GM12878 (cell line): ENCODE measurements around the gene PARM1. TPM values are rescaled to one million over a fixed set of nuclear protein-coding genes. Genes with fewer than 3 reads are reported as not detected.

Experiments used
- ATF7 ChIP-seq: fragments of 450-650 bp; IDR thresholded peaks from 2 replicates; pipeline ENCODE4 v1.6.1; 2016; ENCODE audit warnings: low read depth, mild to moderate bottlenecking
- BACH1 ChIP-seq: fragments of 450-650 bp; IDR thresholded peaks from 2 replicates; pipeline ENCODE4 v1.6.1; 2017; ENCODE audit warnings: mild to moderate bottlenecking, borderline replicate concordance
- HDGF ChIP-seq: fragments of 450-650 bp; IDR thresholded peaks from 2 replicates; pipeline ENCODE4 v1.6.1; 2016; ENCODE audit warnings: antibody characterized with exemption
- NRF1 ChIP-seq: conservative IDR thresholded peaks from 2 replicates; pipeline ENCODE4 v1.6.1; 2011; ENCODE audit warnings: mild to moderate bottlenecking, low read depth, low read length, improper control_type of control experiment
- ZNF217 ChIP-seq: fragments of 450-650 bp; IDR thresholded peaks from 2 replicates; pipeline ENCODE4 v1.6.1; 2017; ENCODE audit warnings: antibody characterized with exemption, mild to moderate bottlenecking
- polyA plus RNA-seq, 11 experiments: library from polyadenylated mRNA; depleted of rRNA in 4 of 11; unstranded in 6 of 11; stranded (reverse) in 5 of 11; fragments of >200 nt; fragmentation: Nextera tagmentation in 4 of 11; fragmentation: Illumina TruSeq in 1 of 11; extraction: Ambion mirVana in 4 of 11; extraction: Trizol in 1 of 11; gene quantifications; 1 replicate in 1 of 11; 2 replicates in 10 of 11; pipeline versions ENCODE4 v1.2.1 to v1.2.3, GENCODE V29; 2011 to 2016; ENCODE audit warnings: inconsistent platforms in 2 of 11, missing spikeins in 2 of 11, low read depth in 1 of 11
- total RNA-seq, 4 experiments: library from RNA; depleted of rRNA in 3 of 4; stranded (reverse); fragments of >200 nt in 3 of 4; fragmentation: Illumina TruSeq in 1 of 4; extraction: Trizol in 1 of 4; gene quantifications; 2 replicates each; pipeline versions ENCODE4 v1.2.1 to v1.2.3, GENCODE V29; 2013 to 2021
- TF ChIP-seq, protein P1 (sequence below): IDR thresholded peaks from 2 replicates; pipeline ENCODE4 v1.6.1; 2012; ENCODE audit warnings: mild to moderate bottlenecking, low read depth, low read length
- TF ChIP-seq, protein P2 (sequence below): IDR thresholded peaks from 2 replicates; pipeline ENCODE4 v1.6.1; 2012; ENCODE audit warnings: improper control_type of control experiment, low read depth, low read length; ENCODE audit not compliant: insufficient replicate concordance
- TF ChIP-seq, protein P3 (sequence below), 3 experiments: IDR thresholded peaks in 2 of 3; conservative IDR thresholded peaks in 1 of 3; 2 replicates each; pipeline ENCODE4 v1.5.1; 2011; ENCODE audit warnings: low read depth in 3 of 3, low read length in 3 of 3, mild to moderate bottlenecking in 3 of 3, control low read depth in 2 of 3, moderate library complexity in 2 of 3, inconsistent platforms in 1 of 3, mixed read lengths in 1 of 3; ENCODE audit not compliant: control insufficient read depth in 2 of 3, insufficient read depth in 1 of 3; ENCODE audit errors: extremely low read depth in 1 of 3
- TF ChIP-seq, protein P4 (sequence below): IDR thresholded peaks from 2 replicates; pipeline ENCODE4 v1.6.1; 2011; ENCODE audit warnings: mild to moderate bottlenecking, low read depth, low read length, moderate library complexity; ENCODE audit not compliant: insufficient replicate concordance
- TF ChIP-seq, protein P5 (sequence below): fragments of 450-650 bp; IDR thresholded peaks from 2 replicates; pipeline ENCODE4 v1.6.1; 2017; ENCODE audit warnings: mild to moderate bottlenecking, low read depth, inconsistent platforms; ENCODE audit not compliant: poor library complexity, severe bottlenecking
- TF ChIP-seq, protein P6 (sequence below): fragments of 450-650 bp; formaldehyde crosslinking; IDR thresholded peaks from 2 replicates; pipeline ENCODE4 v1.5.0; 2022; ENCODE audit warnings: mild to moderate bottlenecking, missing genetic modification characterization

PARM1 gene
- total and polyA plus RNA-seq, 10 of the 15 experiments (the other 5 are each of a cell fraction or from before 2014, with no cell fraction given) = 13.9 to 56.2 (median 41.3) TPM

DNA sequence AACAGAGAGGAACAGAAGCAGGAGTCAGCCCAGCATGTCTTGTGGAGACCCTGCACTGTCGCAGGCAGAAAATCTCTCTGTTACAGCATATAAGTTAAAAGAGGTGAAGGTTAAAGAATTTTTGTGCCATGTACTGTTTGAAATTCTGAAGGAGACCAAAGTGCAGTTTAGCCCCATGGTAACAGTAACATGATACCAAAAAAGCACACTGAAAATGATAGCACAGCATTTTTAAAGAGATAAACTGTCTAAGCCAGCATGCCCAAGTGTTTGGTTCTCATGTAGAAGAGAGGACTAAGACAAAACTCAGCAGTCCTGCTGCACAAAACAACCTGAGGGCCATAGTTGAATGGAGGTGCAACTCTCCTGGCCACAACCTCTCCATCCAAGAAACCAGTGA is 41.9 kb upstream of the PARM1 start (continued):
- TF ChIP-seq, protein P1, sequence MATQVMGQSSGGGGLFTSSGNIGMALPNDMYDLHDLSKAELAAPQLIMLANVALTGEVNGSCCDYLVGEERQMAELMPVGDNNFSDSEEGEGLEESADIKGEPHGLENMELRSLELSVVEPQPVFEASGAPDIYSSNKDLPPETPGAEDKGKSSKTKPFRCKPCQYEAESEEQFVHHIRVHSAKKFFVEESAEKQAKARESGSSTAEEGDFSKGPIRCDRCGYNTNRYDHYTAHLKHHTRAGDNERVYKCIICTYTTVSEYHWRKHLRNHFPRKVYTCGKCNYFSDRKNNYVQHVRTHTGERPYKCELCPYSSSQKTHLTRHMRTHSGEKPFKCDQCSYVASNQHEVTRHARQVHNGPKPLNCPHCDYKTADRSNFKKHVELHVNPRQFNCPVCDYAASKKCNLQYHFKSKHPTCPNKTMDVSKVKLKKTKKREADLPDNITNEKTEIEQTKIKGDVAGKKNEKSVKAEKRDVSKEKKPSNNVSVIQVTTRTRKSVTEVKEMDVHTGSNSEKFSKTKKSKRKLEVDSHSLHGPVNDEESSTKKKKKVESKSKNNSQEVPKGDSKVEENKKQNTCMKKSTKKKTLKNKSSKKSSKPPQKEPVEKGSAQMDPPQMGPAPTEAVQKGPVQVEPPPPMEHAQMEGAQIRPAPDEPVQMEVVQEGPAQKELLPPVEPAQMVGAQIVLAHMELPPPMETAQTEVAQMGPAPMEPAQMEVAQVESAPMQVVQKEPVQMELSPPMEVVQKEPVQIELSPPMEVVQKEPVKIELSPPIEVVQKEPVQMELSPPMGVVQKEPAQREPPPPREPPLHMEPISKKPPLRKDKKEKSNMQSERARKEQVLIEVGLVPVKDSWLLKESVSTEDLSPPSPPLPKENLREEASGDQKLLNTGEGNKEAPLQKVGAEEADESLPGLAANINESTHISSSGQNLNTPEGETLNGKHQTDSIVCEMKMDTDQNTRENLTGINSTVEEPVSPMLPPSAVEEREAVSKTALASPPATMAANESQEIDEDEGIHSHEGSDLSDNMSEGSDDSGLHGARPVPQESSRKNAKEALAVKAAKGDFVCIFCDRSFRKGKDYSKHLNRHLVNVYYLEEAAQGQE = no peak
- TF ChIP-seq, protein P2, sequence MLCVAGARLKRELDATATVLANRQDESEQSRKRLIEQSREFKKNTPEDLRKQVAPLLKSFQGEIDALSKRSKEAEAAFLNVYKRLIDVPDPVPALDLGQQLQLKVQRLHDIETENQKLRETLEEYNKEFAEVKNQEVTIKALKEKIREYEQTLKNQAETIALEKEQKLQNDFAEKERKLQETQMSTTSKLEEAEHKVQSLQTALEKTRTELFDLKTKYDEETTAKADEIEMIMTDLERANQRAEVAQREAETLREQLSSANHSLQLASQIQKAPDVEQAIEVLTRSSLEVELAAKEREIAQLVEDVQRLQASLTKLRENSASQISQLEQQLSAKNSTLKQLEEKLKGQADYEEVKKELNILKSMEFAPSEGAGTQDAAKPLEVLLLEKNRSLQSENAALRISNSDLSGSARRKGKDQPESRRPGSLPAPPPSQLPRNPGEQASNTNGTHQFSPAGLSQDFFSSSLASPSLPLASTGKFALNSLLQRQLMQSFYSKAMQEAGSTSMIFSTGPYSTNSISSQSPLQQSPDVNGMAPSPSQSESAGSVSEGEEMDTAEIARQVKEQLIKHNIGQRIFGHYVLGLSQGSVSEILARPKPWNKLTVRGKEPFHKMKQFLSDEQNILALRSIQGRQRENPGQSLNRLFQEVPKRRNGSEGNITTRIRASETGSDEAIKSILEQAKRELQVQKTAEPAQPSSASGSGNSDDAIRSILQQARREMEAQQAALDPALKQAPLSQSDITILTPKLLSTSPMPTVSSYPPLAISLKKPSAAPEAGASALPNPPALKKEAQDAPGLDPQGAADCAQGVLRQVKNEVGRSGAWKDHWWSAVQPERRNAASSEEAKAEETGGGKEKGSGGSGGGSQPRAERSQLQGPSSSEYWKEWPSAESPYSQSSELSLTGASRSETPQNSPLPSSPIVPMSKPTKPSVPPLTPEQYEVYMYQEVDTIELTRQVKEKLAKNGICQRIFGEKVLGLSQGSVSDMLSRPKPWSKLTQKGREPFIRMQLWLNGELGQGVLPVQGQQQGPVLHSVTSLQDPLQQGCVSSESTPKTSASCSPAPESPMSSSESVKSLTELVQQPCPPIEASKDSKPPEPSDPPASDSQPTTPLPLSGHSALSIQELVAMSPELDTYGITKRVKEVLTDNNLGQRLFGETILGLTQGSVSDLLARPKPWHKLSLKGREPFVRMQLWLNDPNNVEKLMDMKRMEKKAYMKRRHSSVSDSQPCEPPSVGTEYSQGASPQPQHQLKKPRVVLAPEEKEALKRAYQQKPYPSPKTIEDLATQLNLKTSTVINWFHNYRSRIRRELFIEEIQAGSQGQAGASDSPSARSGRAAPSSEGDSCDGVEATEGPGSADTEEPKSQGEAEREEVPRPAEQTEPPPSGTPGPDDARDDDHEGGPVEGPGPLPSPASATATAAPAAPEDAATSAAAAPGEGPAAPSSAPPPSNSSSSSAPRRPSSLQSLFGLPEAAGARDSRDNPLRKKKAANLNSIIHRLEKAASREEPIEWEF = no peak
- TF ChIP-seq ATF7 (no peak), BACH1 (no peak), HDGF (no peak), NRF1 (no peak), ZNF217 (no peak)
- TF ChIP-seq, protein P3, sequence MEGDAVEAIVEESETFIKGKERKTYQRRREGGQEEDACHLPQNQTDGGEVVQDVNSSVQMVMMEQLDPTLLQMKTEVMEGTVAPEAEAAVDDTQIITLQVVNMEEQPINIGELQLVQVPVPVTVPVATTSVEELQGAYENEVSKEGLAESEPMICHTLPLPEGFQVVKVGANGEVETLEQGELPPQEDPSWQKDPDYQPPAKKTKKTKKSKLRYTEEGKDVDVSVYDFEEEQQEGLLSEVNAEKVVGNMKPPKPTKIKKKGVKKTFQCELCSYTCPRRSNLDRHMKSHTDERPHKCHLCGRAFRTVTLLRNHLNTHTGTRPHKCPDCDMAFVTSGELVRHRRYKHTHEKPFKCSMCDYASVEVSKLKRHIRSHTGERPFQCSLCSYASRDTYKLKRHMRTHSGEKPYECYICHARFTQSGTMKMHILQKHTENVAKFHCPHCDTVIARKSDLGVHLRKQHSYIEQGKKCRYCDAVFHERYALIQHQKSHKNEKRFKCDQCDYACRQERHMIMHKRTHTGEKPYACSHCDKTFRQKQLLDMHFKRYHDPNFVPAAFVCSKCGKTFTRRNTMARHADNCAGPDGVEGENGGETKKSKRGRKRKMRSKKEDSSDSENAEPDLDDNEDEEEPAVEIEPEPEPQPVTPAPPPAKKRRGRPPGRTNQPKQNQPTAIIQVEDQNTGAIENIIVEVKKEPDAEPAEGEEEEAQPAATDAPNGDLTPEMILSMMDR (IDR thresholded peaks at IDR 0.05 in 2 of 3, conservative IDR thresholded peaks at IDR 0.05 in 1 of 3; ENCODE audit: control insufficient read depth in 2 of 3, extremely low read depth in 1 of 3, insufficient read depth in 1 of 3, low read depth in 3 of 3, low read length in 3 of 3) = no peak
- TF ChIP-seq, protein P4, sequence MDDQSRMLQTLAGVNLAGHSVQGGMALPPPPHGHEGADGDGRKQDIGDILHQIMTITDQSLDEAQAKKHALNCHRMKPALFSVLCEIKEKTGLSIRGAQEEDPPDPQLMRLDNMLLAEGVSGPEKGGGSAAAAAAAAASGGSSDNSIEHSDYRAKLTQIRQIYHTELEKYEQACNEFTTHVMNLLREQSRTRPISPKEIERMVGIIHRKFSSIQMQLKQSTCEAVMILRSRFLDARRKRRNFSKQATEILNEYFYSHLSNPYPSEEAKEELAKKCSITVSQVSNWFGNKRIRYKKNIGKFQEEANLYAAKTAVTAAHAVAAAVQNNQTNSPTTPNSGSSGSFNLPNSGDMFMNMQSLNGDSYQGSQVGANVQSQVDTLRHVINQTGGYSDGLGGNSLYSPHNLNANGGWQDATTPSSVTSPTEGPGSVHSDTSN = no peak
- TF ChIP-seq, protein P5, sequence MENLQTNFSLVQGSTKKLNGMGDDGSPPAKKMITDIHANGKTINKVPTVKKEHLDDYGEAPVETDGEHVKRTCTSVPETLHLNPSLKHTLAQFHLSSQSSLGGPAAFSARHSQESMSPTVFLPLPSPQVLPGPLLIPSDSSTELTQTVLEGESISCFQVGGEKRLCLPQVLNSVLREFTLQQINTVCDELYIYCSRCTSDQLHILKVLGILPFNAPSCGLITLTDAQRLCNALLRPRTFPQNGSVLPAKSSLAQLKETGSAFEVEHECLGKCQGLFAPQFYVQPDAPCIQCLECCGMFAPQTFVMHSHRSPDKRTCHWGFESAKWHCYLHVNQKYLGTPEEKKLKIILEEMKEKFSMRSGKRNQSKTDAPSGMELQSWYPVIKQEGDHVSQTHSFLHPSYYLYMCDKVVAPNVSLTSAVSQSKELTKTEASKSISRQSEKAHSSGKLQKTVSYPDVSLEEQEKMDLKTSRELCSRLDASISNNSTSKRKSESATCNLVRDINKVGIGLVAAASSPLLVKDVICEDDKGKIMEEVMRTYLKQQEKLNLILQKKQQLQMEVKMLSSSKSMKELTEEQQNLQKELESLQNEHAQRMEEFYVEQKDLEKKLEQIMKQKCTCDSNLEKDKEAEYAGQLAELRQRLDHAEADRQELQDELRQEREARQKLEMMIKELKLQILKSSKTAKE = no peak
- TF ChIP-seq, protein P6, sequence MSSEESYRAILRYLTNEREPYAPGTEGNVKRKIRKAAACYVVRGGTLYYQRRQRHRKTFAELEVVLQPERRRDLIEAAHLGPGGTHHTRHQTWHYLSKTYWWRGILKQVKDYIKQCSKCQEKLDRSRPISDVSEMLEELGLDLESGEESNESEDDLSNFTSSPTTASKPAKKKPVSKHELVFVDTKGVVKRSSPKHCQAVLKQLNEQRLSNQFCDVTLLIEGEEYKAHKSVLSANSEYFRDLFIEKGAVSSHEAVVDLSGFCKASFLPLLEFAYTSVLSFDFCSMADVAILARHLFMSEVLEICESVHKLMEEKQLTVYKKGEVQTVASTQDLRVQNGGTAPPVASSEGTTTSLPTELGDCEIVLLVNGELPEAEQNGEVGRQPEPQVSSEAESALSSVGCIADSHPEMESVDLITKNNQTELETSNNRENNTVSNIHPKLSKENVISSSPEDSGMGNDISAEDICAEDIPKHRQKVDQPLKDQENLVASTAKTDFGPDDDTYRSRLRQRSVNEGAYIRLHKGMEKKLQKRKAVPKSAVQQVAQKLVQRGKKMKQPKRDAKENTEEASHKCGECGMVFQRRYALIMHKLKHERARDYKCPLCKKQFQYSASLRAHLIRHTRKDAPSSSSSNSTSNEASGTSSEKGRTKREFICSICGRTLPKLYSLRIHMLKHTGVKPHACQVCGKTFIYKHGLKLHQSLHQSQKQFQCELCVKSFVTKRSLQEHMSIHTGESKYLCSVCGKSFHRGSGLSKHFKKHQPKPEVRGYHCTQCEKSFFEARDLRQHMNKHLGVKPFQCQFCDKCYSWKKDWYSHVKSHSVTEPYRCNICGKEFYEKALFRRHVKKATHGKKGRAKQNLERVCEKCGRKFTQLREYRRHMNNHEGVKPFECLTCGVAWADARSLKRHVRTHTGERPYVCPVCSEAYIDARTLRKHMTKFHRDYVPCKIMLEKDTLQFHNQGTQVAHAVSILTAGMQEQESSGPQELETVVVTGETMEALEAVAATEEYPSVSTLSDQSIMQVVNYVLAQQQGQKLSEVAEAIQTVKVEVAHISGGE = no peak
